HG02943 (cell line): ENCODE data around the gene C22orf15.
"Not testable (repeated sequence)": the region's sequence is repeated elsewhere in the genome, so short reads cannot be mapped to it uniquely, and the experiment has no call there.

Experiments
- ATAC-seq: cut with Tn5 transposase; IDR thresholded peaks from one replicate; pipeline ENCODE4 v1.9.1; 2021; ENCODE audit warnings: mild to moderate bottlenecking, low read depth, moderate library complexity; ENCODE audit not compliant: unreplicated experiment

Gene C22orf15

GRCh38 chr22:23762842-23763578 lies at the start of gene C22orf15:
Gene C22orf15, plus strand, starts transcription at chr22:23762990. Its CDS starts 317 bp downstream, at chr22:23763307.
- ATAC-seq = no peak

- ATAC-seq = no peak
Measured at GRCh38 chr22:23713696-23714595, 48.8 kb upstream of the C22orf15 start.

- ATAC-seq = no peak
Measured at GRCh38 chr22:23714596-23715578, 47.9 kb upstream of the C22orf15 start.

- ATAC-seq = no peak
Measured at GRCh38 chr22:23715806-23716375, 46.9 kb upstream of the C22orf15 start.

GRCh38 chr22:23716811-23717801 lies 45.7 kb upstream of the C22orf15 start:
- no peak for ATAC-seq

- no peak for ATAC-seq
Measured at GRCh38 chr22:23718371-23719165, 44.2 kb upstream of the C22orf15 start.

GRCh38 chr22:23720855-23721254 lies 41.9 kb upstream of the C22orf15 start:
- no peak for ATAC-seq

- ATAC-seq = no peak
Measured at GRCh38 chr22:23722160-23722559, 40.6 kb upstream of the C22orf15 start.

GRCh38 chr22:23722724-23723123 lies 40.1 kb upstream of the C22orf15 start:
- no peak for ATAC-seq

- not testable (repeated sequence) for ATAC-seq
Measured at GRCh38 chr22:23728108-23728507, 34.7 kb upstream of the C22orf15 start.

GRCh38 chr22:23737696-23738095 lies 25.1 kb upstream of the C22orf15 start:
- ATAC-seq = no peak

GRCh38 chr22:23742505-23743264 lies 20.1 kb upstream of the C22orf15 start:
- no peak for ATAC-seq

- ATAC-seq = no peak
Measured at GRCh38 chr22:23743303-23743705, 19.5 kb upstream of the C22orf15 start.

GRCh38 chr22:23744001-23744400 lies 18.8 kb upstream of the C22orf15 start:
- ATAC-seq = no peak

- no peak for ATAC-seq
Measured at GRCh38 chr22:23744485-23744884, 18.3 kb upstream of the C22orf15 start.

- no peak for ATAC-seq
Measured at GRCh38 chr22:23745791-23746190, 17.0 kb upstream of the C22orf15 start.

GRCh38 chr22:23749841-23750301 lies 12.9 kb upstream of the C22orf15 start:
- ATAC-seq = no peak
